Measurements from ENCODE around the gene A2M.

The A2M gene

DNA sequence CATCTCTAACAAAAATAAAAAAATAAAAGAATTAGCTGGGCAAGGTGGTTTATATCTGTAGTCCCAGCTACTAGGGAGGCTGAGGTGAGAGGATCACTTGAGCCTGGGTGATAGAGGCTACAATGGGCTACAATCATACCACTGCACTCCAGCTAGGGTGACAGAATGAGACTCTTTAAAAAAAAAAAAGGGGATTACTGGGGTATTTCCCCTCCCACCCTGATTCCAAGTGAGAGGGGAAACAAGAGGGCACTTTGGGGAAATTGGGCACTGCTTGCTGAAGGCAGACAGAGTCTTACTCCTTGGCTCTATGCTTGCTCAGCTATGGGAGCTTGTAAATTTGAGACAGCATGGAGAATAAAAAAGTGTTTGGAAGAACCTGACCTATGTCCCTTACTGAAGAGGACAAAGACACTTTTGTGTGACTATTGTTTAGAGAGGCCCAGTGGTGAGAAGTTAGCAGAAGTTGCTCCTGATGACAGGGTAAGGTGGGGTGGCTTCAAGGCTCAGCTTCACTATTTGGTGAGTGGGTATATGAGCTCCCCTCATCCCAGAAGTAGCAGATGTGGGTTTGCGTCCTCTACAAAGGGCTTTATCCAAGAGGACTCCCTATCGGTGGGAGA is 82.3 kb downstream of the A2M start:
- DNase-seq = no peak

DNA sequence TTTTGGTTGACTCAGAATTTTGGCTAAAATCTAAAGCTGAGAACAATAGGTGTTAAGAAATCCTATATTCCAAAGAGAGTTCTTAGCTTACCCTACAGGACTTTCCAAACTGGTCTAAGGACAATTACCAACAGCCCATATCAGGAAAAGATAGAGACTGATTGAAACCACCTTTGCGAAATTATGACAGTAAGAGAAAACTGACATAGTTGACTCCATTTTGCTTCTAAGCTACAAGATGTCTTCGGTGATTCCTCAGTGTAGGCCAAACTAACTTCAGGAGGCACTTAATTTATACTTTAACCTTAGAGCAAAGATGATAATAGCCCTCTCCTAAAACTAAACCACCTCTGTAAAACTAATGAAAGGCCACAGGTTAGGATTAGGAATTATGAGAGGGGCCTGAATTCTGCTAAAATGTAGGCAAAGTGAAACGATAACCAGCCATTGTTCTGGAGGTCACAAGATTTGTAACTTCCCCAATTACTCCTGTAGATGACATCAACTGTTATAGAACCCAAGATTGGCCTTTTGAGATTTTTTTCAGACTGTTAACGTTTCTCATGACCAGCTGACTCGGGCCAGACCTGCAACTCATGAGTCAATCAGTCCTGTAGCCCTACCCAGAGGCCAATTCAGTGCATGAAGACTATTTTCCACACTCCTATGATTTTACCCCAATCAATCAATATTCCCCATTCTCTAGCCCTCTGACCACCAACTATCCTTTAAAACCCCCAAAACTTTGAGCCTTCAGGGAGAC is 83.3 kb downstream of the A2M start:
- no peak for DNase-seq

- DNase-seq = no peak
Observed at GRCh38 chr12:9030776-9031175, 84.9 kb downstream of the A2M start.

- DNase-seq = no peak
Observed at GRCh38 chr12:9027161-9028059, 88.3 kb downstream of the A2M start.

DNA sequence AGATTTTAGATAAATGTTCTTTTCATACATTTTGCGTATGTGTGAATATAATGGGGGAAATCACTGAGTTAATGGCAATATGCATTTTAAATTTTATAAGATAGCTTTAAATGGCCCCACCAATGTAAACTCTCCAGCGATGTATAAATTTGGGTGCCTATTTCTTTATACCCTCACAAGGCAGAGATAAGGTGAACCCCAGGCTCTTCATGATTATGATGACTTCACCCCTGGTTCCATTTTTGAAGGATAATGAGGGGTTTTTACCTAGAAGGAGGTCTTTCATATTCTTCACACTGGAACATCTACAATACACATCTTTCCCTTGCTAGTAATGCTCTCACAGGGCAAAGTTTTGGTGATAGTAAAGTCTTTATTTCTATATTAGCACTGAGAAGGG is 91.2 kb downstream of the A2M start:
- no peak for DNase-seq

- no peak for DNase-seq
Observed at GRCh38 chr12:9022592-9022991, 93.1 kb downstream of the A2M start.
